Lower leg skin (tissue), 4 donors: Measurements from ENCODE around the gene IGFBP7. TPM values are rescaled to one million over a fixed set of nuclear protein-coding genes. Genes with fewer than 3 reads are reported as not detected.

Experiments used
- DNase-seq, 2 donors: peaks; one replicate each; pipeline ENCODE4 v3.0.0-alpha.2; 2019; ENCODE audit warnings: low spot score in 2 of 2
- H3K4me3 ChIP-seq: fragments of 200-600 bp; sonication (generic); 2 replicates; pipeline ENCODE4 v1.5.1; 2017; ENCODE audit warnings: mild to moderate bottlenecking, low read depth; ENCODE audit not compliant: poor library complexity, severe bottlenecking
- POLR2A ChIP-seq, 2 donors: fragments of 450-650 bp; IDR thresholded peaks; one replicate each; pipeline ENCODE4 v1.6.1; 2016 to 2017; ENCODE audit warnings: antibody characterized with exemption in 2 of 2, mild to moderate bottlenecking in 1 of 2, moderate library complexity in 1 of 2
- WGBS, 2 donors: methylation state at CpG; one replicate each; pipeline ENCODE4 v1.1.5; 2018; 5-methylcytosine and 5-hydroxymethylcytosine counted together
- intact Hi-C: fragments of 100-400 bp; cut with DNase I; formaldehyde crosslinking; loops from one replicate; pipeline ENCODE4 v1.15.0; 2023; ENCODE audit warnings: low total_unique reads
- total RNA-seq, 4 donors: library from RNA; depleted of rRNA; stranded (reverse); fragments of >200 nt; gene quantifications; one replicate each; pipeline ENCODE4 v1.1.0, GENCODE V29; 2016
- TF ChIP-seq, protein P1 (sequence below), 3 donors: fragments of 450-650 bp; IDR thresholded peaks; one replicate each; pipeline ENCODE4 v1.5.1; 2016; ENCODE audit warnings: antibody characterized with exemption in 3 of 3, mild to moderate bottlenecking in 3 of 3, moderate library complexity in 2 of 3

The IGFBP7 gene
- total RNA-seq, 4 donors from 2014 or later, result 122 to 324 (median 168) TPM

GRCh38 chr4:57116245-57116644, 6.1 kb upstream of the IGFBP7 start:
- intact Hi-C loops, result no loop called here
- 55 to 59% methylated on average over 3 of the region's 3 CpGs for WGBS, 2 donors
- no peak for DNase-seq
- TF ChIP-seq, protein P1, sequence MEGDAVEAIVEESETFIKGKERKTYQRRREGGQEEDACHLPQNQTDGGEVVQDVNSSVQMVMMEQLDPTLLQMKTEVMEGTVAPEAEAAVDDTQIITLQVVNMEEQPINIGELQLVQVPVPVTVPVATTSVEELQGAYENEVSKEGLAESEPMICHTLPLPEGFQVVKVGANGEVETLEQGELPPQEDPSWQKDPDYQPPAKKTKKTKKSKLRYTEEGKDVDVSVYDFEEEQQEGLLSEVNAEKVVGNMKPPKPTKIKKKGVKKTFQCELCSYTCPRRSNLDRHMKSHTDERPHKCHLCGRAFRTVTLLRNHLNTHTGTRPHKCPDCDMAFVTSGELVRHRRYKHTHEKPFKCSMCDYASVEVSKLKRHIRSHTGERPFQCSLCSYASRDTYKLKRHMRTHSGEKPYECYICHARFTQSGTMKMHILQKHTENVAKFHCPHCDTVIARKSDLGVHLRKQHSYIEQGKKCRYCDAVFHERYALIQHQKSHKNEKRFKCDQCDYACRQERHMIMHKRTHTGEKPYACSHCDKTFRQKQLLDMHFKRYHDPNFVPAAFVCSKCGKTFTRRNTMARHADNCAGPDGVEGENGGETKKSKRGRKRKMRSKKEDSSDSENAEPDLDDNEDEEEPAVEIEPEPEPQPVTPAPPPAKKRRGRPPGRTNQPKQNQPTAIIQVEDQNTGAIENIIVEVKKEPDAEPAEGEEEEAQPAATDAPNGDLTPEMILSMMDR (IDR thresholded peaks at IDR 0.05), result no peak
- no peak for TF ChIP-seq POLR2A (IDR thresholded peaks at IDR 0.05)
- no peak overlapping the region for H3K4me3 ChIP-seq

GRCh38 chr4:57114973-57115372, 4.8 kb upstream of the IGFBP7 start:
- no peak for DNase-seq
- TF ChIP-seq, protein P1 (IDR thresholded peaks at IDR 0.05), result no peak
- TF ChIP-seq POLR2A (IDR thresholded peaks at IDR 0.05), result no peak
- no peak overlapping the region for H3K4me3 ChIP-seq
- intact Hi-C loops, result no loop called here

- H3K4me3 ChIP-seq, result no peak overlapping the region
- intact Hi-C loops, result no loop called here
- 74 to 78% methylated on average over 6 of the region's 6 CpGs for WGBS, 2 donors
- no peak for TF ChIP-seq POLR2A (IDR thresholded peaks at IDR 0.05)
- TF ChIP-seq, protein P1 (IDR thresholded peaks at IDR 0.05), result no peak
- no peak for DNase-seq
Observed at GRCh38 chr4:57113870-57114269, 3.7 kb upstream of the IGFBP7 start.

DNA sequence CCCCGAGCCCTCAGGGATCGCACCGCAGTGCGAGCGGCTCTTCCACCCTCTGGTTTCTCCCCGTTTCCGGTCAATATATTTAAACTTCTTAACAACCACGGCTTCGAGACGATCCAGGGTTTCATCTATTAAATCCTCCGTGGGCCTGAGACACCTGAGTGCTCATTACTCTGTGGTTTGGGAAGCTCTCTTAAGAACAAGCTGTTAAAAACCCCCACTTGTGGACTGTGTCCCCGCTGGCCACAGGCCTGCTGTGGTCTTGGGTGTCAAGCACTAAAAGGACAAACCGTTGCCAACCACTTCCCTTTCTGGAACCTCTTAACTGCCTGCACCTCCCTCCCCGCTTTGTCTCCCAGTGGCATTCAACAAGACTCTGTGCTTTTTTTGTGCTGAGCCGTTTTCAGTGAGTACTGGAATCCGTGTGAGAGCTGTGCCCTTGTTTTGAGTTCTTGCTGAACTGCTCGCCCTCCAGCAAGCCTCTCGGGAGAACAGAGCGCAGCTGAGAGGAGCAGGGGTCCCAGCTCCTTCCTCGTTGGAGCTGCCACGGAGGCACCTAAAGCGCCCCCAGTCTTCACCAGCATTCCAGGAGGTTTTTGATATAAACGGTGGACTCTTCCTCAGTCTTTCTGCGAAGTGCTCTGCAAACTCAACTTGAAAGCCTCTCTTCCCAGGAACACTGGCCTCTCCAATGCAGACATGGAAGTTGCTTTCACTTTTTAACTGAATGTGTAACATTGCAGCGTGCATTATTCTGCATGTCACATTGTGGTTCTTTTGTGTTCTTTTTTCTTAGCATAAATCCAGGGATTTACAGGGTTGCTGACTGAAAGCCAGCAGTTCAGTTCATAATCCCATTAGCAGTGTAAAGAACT, 691 bp upstream of the IGFBP7 start:
- DNase-seq, result peak; percentile 57 to 87
- H3K4me3 ChIP-seq, result peak overlapping the region; percentile 85
- WGBS, 2 donors, result 1 to 2% methylated on average over 25 of the region's 25 CpGs
- intact Hi-C loops, result no loop called here
- TF ChIP-seq POLR2A (IDR thresholded peaks at IDR 0.05), result no peak
- TF ChIP-seq, protein P1 (IDR thresholded peaks at IDR 0.05), result no peak

GRCh38 chr4:57109411-57109846, 756 bp downstream of the IGFBP7 start:
- 11 to 14% methylated on average over 21 to 27 of the region's 27 CpGs for WGBS, 2 donors
- peak overlapping the region; percentile 85 for H3K4me3 ChIP-seq
- no peak for TF ChIP-seq POLR2A (IDR thresholded peaks at IDR 0.05)
- TF ChIP-seq, protein P1 (IDR thresholded peaks at IDR 0.05), result no peak
- DNase-seq, result no peak
- intact Hi-C loops, result no loop called here
